ENCODE measurements around the gene KRTAP24-1. TPM values are rescaled to one million over a fixed set of nuclear protein-coding genes. Genes with fewer than 3 reads are reported as not detected.

The KRTAP24-1 gene
- total and polyA plus RNA-seq, 9 of the 15 experiments (the other 6 are each of a cell fraction or from before 2014, with no cell fraction given): not detected

DNA sequence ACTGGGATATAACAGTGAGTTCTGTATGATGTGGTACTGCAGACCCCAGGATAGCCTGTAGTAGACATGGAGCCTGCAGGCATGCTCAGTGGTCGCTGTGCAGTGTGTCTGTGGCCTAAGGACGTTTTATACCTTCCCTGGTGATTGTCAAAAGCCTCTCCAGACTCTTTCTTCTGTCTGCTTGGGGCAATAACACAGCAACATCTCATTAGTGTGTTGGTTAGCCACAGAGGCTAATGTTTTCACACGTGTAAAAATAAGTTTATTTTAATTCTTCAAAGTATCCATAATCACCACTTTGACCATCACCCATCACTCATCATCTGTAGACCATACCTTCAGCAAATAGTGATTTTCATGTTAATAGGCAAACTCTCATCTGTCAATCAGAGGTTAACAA, at the start of gene KRTAP24-1 (continued):
- TF ChIP-seq, protein P1, sequence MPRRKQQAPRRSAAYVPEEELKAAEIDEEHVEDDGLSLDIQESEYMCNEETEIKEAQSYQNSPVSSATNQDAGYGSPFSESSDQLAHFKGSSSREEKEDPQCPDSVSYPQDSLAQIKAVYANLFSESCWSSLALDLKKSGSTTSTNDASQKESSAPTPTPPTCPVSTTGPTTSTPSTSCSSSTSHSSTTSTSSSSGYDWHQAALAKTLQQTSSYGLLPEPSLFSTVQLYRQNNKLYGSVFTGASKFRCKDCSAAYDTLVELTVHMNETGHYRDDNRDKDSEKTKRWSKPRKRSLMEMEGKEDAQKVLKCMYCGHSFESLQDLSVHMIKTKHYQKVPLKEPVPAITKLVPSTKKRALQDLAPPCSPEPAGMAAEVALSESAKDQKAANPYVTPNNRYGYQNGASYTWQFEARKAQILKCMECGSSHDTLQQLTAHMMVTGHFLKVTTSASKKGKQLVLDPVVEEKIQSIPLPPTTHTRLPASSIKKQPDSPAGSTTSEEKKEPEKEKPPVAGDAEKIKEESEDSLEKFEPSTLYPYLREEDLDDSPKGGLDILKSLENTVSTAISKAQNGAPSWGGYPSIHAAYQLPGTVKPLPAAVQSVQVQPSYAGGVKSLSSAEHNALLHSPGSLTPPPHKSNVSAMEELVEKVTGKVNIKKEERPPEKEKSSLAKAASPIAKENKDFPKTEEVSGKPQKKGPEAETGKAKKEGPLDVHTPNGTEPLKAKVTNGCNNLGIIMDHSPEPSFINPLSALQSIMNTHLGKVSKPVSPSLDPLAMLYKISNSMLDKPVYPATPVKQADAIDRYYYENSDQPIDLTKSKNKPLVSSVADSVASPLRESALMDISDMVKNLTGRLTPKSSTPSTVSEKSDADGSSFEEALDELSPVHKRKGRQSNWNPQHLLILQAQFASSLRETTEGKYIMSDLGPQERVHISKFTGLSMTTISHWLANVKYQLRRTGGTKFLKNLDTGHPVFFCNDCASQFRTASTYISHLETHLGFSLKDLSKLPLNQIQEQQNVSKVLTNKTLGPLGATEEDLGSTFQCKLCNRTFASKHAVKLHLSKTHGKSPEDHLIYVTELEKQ (CRISPR knock-in tag; IDR thresholded peaks at IDR 0.05): no peak
- TF ChIP-seq PPARD (CRISPR knock-in tag; IDR thresholded peaks at IDR 0.05) (no peak), GTF2A2 (tag; IDR thresholded peaks at IDR 0.05) (no peak), LARP7 (IDR thresholded peaks at IDR 0.05) (no peak), CEBPG (CRISPR knock-in tag; IDR thresholded peaks at IDR 0.05) (no peak), CEBPG (tag; conservative IDR thresholded peaks at IDR 0.05 in 1 of 2, IDR thresholded peaks at IDR 0.05 in 1 of 2) (no peak), ZNF586 (CRISPR knock-in tag; conservative IDR thresholded peaks at IDR 0.05) (no peak), MTF1 (CRISPR knock-in tag; IDR thresholded peaks at IDR 0.05; ENCODE audit: borderline replicate concordance) (no peak)
- TF ChIP-seq, protein P2, sequence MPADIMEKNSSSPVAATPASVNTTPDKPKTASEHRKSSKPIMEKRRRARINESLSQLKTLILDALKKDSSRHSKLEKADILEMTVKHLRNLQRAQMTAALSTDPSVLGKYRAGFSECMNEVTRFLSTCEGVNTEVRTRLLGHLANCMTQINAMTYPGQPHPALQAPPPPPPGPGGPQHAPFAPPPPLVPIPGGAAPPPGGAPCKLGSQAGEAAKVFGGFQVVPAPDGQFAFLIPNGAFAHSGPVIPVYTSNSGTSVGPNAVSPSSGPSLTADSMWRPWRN (IDR thresholded peaks at IDR 0.05; ENCODE audit: low read depth): no peak
- TF ChIP-seq, protein P3, sequence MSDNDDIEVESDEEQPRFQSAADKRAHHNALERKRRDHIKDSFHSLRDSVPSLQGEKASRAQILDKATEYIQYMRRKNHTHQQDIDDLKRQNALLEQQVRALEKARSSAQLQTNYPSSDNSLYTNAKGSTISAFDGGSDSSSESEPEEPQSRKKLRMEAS (CRISPR knock-in tag; IDR thresholded peaks at IDR 0.05): no peak
- TF ChIP-seq, protein P4, sequence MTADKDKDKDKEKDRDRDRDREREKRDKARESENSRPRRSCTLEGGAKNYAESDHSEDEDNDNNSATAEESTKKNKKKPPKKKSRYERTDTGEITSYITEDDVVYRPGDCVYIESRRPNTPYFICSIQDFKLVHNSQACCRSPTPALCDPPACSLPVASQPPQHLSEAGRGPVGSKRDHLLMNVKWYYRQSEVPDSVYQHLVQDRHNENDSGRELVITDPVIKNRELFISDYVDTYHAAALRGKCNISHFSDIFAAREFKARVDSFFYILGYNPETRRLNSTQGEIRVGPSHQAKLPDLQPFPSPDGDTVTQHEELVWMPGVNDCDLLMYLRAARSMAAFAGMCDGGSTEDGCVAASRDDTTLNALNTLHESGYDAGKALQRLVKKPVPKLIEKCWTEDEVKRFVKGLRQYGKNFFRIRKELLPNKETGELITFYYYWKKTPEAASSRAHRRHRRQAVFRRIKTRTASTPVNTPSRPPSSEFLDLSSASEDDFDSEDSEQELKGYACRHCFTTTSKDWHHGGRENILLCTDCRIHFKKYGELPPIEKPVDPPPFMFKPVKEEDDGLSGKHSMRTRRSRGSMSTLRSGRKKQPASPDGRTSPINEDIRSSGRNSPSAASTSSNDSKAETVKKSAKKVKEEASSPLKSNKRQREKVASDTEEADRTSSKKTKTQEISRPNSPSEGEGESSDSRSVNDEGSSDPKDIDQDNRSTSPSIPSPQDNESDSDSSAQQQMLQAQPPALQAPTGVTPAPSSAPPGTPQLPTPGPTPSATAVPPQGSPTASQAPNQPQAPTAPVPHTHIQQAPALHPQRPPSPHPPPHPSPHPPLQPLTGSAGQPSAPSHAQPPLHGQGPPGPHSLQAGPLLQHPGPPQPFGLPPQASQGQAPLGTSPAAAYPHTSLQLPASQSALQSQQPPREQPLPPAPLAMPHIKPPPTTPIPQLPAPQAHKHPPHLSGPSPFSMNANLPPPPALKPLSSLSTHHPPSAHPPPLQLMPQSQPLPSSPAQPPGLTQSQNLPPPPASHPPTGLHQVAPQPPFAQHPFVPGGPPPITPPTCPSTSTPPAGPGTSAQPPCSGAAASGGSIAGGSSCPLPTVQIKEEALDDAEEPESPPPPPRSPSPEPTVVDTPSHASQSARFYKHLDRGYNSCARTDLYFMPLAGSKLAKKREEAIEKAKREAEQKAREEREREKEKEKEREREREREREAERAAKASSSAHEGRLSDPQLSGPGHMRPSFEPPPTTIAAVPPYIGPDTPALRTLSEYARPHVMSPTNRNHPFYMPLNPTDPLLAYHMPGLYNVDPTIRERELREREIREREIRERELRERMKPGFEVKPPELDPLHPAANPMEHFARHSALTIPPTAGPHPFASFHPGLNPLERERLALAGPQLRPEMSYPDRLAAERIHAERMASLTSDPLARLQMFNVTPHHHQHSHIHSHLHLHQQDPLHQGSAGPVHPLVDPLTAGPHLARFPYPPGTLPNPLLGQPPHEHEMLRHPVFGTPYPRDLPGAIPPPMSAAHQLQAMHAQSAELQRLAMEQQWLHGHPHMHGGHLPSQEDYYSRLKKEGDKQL (CRISPR knock-in tag; IDR thresholded peaks at IDR 0.05; ENCODE audit: borderline replicate concordance): no peak
- TF ChIP-seq, protein P5, sequence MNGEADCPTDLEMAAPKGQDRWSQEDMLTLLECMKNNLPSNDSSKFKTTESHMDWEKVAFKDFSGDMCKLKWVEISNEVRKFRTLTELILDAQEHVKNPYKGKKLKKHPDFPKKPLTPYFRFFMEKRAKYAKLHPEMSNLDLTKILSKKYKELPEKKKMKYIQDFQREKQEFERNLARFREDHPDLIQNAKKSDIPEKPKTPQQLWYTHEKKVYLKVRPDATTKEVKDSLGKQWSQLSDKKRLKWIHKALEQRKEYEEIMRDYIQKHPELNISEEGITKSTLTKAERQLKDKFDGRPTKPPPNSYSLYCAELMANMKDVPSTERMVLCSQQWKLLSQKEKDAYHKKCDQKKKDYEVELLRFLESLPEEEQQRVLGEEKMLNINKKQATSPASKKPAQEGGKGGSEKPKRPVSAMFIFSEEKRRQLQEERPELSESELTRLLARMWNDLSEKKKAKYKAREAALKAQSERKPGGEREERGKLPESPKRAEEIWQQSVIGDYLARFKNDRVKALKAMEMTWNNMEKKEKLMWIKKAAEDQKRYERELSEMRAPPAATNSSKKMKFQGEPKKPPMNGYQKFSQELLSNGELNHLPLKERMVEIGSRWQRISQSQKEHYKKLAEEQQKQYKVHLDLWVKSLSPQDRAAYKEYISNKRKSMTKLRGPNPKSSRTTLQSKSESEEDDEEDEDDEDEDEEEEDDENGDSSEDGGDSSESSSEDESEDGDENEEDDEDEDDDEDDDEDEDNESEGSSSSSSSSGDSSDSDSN (IDR thresholded peaks at IDR 0.05; ENCODE audit: borderline replicate concordance in 1 of 2, low read depth in 2 of 2, low read length in 2 of 2): no peak
- TF ChIP-seq, protein P6, sequence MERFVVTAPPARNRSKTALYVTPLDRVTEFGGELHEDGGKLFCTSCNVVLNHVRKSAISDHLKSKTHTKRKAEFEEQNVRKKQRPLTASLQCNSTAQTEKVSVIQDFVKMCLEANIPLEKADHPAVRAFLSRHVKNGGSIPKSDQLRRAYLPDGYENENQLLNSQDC (CRISPR knock-in tag; IDR thresholded peaks at IDR 0.05): no peak

All from K562 (cell line).